ENCODE results near the gene RANBP3. TPM values are rescaled to one million over a fixed set of nuclear protein-coding genes. Genes with fewer than 3 reads are reported as not detected.

Gene RANBP3
- total RNA-seq, 3 donors from 2014 or later: 54.4 to 66.2 (median 64.9) TPM

DNA sequence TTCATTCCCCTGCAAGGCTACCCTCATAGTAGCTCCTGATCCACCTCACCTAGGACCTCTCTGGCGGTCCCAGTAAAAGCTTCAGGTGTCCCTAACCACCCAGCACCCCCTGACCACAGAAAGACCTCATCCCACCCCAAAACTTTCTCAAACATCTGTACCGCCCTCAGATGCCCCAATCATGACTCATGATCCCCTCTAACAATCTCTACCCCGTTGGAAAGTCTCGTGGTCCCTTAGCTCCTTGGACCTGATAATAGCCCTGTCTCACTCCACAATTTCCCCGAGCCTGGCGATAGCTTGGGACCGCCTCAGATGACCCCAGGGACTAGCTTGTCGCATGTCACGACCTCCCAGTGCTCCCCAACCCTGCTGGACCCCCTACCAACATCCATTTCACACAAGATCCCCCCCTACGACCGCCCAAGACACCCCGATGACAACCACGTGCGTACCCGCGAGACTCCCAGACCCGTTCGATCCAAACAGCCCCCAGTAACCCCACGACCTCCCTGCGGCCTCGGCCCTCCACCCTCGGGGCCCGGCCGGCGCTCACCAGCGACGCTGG lies 74.8 kb downstream of the RANBP3 start:
- intact Hi-C loops (cut with DNase I; ENCODE audit: low total_unique reads): loop anchor here (10.0 kb wide), 1 partner anchor 98 kb away; the partner anchor contains the start of gene NRTN
- TF ChIP-seq, protein P1, sequence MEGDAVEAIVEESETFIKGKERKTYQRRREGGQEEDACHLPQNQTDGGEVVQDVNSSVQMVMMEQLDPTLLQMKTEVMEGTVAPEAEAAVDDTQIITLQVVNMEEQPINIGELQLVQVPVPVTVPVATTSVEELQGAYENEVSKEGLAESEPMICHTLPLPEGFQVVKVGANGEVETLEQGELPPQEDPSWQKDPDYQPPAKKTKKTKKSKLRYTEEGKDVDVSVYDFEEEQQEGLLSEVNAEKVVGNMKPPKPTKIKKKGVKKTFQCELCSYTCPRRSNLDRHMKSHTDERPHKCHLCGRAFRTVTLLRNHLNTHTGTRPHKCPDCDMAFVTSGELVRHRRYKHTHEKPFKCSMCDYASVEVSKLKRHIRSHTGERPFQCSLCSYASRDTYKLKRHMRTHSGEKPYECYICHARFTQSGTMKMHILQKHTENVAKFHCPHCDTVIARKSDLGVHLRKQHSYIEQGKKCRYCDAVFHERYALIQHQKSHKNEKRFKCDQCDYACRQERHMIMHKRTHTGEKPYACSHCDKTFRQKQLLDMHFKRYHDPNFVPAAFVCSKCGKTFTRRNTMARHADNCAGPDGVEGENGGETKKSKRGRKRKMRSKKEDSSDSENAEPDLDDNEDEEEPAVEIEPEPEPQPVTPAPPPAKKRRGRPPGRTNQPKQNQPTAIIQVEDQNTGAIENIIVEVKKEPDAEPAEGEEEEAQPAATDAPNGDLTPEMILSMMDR (IDR thresholded peaks at IDR 0.05): no peak
- no peak for TF ChIP-seq POLR2A (IDR thresholded peaks at IDR 0.05)
- no peak for TF ChIP-seq POLR2AphosphoS5 (IDR thresholded peaks at IDR 0.05)
- H3K27ac ChIP-seq: peak overlapping the region; percentile 93

DNA sequence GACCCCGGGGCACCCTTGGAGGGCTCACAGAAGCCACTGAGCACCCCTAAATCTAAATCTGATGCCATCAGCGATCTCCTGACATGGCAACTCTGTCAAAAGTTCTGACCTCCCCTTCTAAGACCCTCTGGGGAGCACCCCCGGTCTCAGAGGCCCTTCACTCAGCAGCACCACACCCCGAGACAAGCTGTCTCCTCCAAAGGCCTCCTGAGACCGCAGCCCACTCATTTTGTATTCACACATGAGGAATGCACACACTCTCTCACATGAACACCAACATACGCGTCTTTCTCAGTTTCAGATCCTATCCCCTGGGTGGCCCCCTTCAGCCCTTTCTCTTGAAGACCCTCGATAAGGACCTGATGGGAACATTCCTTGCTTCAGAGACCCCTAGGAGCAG lies 77.0 kb downstream of the RANBP3 start:
- Histone ChIP-seq H3K36me3 (no peaks in the 10 kb centered on the region), H3K9me3 (no peaks in the 10 kb centered on the region), H3K27ac (no peak overlapping the region), H3K27me3 (no peaks in the 10 kb centered on the region), H3K4me1 (peaks cover 0 to 10% of the 10 kb centered on the region in 2 donors), H3K4me3 (no peak overlapping the region)
- no peak for DNase-seq (ENCODE audit: low spot score in 2 of 2)
- TF ChIP-seq, protein P1 (IDR thresholded peaks at IDR 0.05): no peak
- TF ChIP-seq POLR2A (IDR thresholded peaks at IDR 0.05) (no peak), POLR2AphosphoS5 (IDR thresholded peaks at IDR 0.05) (no peak)
- intact Hi-C loops (cut with DNase I; ENCODE audit: low total_unique reads): loop anchor here (10.0 kb wide), 1 partner anchor 96 kb away; the partner anchor contains the start of gene NRTN

More for the DNA sequence above, 74.8 kb downstream of the RANBP3 start:
- H3K27me3 ChIP-seq: no peaks in the 10 kb centered on the region
- DNase-seq (ENCODE audit: low spot score in 2 of 2): no peak
- H3K4me3 ChIP-seq: peak overlapping the region; percentile 92 to 95 (median 93)
- H3K4me1 ChIP-seq: peaks cover 0 to 10% of the 10 kb centered on the region in 2 donors
- H3K9me3 ChIP-seq: no peaks in the 10 kb centered on the region
- H3K36me3 ChIP-seq: no peaks in the 10 kb centered on the region

DNA sequence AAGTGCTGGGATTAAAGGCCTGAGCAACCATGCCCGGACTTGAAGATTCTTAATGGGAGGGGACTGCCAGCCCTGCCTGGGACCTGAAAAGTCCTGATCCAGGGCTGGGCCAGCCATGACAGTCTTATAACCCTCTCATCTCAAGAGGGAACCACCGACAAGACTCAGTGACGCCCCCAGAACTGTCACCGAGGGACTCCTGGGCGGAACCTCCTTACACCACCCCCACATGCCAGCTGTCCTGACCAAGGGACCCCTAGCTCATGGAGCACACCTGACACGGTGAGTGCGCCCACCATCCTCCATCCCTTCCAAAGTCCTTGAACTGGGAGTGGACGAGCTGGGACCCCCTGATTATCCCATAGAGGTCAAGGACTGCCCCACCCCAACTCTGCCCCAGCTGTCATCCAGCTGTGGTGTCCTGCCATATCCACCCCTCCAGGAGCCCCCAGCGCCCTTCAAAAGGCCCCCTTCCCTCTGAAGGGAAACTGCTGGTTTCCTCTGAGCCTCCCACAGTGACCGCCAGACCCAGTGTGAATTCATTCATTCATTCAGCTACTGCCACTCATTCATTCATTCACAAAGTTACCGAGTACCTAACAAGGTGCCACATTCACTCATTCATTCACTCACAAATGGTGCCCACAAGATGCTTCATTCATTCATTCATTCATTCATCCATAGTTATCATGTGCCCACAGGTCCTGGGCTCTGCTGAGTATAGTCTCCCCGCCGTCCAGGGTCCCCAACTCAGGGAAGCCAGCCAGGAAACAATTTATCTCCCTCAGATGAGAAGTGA lies 78.0 kb downstream of the RANBP3 start:
- intact Hi-C loops (cut with DNase I; ENCODE audit: low total_unique reads): loop anchor here (10.0 kb wide), 1 partner anchor 95 kb away; the partner anchor contains the start of gene NRTN
- Histone ChIP-seq H3K4me1 (peaks cover 0 to 5% of the 10 kb centered on the region in 2 donors), H3K27me3 (no peaks in the 10 kb centered on the region), H3K4me3 (no peak overlapping the region), H3K27ac (no peak overlapping the region), H3K9me3 (no peaks in the 10 kb centered on the region), H3K36me3 (peaks cover 7% of the 10 kb centered on the region)
- TF ChIP-seq POLR2A (IDR thresholded peaks at IDR 0.05): no peak
- DNase-seq (ENCODE audit: low spot score in 2 of 2): no peak

DNA sequence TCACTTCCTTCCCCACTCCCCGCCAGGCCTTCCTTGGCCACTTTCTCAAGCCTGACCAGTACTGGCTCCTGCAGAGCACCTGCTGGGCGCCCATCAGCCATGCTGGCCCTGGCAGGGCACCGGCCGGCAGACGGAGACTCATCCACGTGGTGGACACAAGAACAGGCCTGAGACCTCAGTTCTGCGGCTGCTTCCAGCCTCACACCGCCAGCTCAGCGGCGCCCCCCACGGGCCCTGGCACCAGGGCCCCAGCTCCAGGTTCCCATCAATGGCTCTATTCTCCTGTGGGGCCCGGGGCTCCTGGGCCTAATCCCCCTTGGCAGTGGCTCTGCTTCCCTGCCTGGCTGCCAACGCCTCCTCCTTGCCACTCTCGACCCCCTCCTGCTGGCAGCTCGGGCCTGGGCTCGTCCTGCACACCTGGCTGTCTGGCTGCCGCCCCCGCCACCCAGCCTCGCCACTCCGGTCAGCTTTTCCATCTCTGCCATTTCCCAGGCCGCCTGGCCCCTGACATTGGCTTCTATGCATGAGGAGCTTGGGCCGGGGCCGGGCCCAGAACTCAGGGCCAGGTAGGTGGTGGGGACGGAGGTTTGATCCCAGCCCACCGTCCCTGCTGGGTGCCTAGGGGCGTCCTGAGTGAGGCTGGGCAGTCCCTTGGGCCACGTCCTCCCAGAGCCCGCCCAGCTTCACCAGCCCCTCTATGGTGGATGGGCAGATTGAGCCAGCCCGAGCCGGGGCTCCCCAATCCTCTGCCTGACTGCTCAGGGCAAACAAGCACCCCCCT lies 80.6 kb downstream of the RANBP3 start:
- TF ChIP-seq POLR2AphosphoS5 (IDR thresholded peaks at IDR 0.05) (no peak), POLR2A (IDR thresholded peaks at IDR 0.05) (no peak)
- TF ChIP-seq, protein P1 (IDR thresholded peaks at IDR 0.05): no peak
- Histone ChIP-seq H3K4me3 (no peak overlapping the region), H3K27ac (peak overlapping the region; percentile 32 to 50), H3K9me3 (no peaks in the 10 kb centered on the region), H3K36me3 (peaks cover 7% of the 10 kb centered on the region), H3K27me3 (no peaks in the 10 kb centered on the region), H3K4me1 (peaks cover 0 to 1% of the 10 kb centered on the region in 2 donors)
- intact Hi-C loops (cut with DNase I; ENCODE audit: low total_unique reads): no loop called here
- DNase-seq (ENCODE audit: low spot score in 2 of 2): no peak

DNA sequence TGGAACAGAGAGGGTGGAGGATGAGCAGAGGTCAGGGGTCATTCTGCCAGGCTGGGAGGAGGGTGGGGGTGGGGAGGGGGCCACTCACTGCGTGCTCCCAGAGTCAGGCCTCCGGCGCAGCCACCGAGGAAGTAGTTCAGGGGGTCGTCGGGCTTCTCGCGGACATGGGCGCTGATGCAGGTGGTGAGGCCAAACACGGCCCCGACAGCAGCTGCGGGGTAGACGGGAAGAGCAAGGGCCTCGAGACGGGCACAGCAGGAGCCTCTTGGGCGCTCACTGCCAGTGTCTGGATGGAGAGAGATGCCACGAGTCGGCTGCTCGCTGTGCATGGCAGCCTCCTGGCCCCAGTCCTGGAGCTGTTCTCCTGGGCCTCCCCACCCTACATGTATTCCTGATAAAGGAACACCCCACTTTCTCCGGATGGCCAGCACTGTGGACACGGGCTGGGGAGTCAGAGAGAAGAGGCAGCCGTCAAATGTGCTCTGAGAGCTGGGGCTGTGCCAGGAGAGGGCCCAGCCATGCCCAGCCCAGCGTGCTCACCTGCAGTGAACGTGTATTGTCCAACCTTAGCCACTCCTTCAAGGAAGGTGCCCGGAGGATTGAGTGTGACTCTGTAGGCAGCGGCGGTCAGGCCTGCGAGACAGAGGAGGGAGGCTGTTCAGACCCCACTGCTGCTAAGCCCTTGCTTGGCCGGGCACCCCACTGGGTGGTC lies 81.4 kb downstream of the RANBP3 start:
- intact Hi-C loops (cut with DNase I; ENCODE audit: low total_unique reads): no loop called here
- Histone ChIP-seq H3K4me3 (no peak overlapping the region), H3K27me3 (no peaks in the 10 kb centered on the region), H3K36me3 (peaks cover 7% of the 10 kb centered on the region), H3K27ac (peak overlapping the region in 1 of 2 donors; percentile 68), H3K4me1 (peaks cover 0 to 8% of the 10 kb centered on the region in 2 donors), H3K9me3 (no peaks in the 10 kb centered on the region)
- DNase-seq (ENCODE audit: low spot score in 2 of 2): no peak
- TF ChIP-seq POLR2A (IDR thresholded peaks at IDR 0.05): no peak
- TF ChIP-seq, protein P1 (IDR thresholded peaks at IDR 0.05): no peak
- TF ChIP-seq POLR2AphosphoS5 (IDR thresholded peaks at IDR 0.05): no peak
